SU-DHL-6 (cell line): ENCODE results near the gene TBCK.

ENCODE experiments used
- EZH2phosphoT487 ChIP-seq: fragments of 200-600 bp; sonication (generic), shearing (Covaris generic); conservative IDR thresholded peaks from 2 replicates; pipeline ENCODE4 v1.6.1; 2018; ENCODE audit warnings: mild to moderate bottlenecking, antibody characterized with exemption, low read length, moderate library complexity, mixed read lengths
- TF ChIP-seq, protein P1 (sequence below): fragments of 200-600 bp; sonication (generic); IDR thresholded peaks from one replicate; pipeline ENCODE4 v1.5.1; 2017; ENCODE audit warnings: antibody characterized with exemption, mild to moderate bottlenecking, low read length, moderate library complexity; ENCODE audit not compliant: insufficient read depth, poor library complexity, severe bottlenecking

DNA sequence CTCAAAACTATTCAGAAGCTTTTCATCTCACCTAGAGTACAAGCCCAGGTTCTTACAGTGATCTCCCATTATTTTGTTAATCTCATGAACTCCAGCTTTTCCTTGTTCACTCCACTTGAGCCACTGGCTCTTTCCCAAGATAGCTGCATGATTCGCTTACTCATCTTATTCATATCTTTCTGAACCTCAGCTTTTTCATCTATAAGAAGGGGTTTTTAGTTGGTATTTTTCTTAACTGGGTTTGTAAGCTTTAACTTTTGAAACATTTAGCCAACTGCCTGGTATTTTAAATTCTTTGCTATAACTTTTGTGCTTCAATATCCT, 28.6 kb upstream of the TBCK start:
- TF ChIP-seq, protein P1, sequence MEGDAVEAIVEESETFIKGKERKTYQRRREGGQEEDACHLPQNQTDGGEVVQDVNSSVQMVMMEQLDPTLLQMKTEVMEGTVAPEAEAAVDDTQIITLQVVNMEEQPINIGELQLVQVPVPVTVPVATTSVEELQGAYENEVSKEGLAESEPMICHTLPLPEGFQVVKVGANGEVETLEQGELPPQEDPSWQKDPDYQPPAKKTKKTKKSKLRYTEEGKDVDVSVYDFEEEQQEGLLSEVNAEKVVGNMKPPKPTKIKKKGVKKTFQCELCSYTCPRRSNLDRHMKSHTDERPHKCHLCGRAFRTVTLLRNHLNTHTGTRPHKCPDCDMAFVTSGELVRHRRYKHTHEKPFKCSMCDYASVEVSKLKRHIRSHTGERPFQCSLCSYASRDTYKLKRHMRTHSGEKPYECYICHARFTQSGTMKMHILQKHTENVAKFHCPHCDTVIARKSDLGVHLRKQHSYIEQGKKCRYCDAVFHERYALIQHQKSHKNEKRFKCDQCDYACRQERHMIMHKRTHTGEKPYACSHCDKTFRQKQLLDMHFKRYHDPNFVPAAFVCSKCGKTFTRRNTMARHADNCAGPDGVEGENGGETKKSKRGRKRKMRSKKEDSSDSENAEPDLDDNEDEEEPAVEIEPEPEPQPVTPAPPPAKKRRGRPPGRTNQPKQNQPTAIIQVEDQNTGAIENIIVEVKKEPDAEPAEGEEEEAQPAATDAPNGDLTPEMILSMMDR, result no peak
- no peak for TF ChIP-seq EZH2phosphoT487
